Karpas-422 (cell line): ENCODE measurements around the gene LINS1. TPM values are rescaled to one million over a fixed set of nuclear protein-coding genes. Genes with fewer than 3 reads are reported as not detected.

Experiments
- DNase-seq: peaks from one replicate; pipeline ENCODE4 v3.0.0-alpha.2; 2015
- H2AFZ ChIP-seq: fragments of 200-600 bp; sonication (generic); 2 replicates; pipeline ENCODE4 v1.6.1; 2014; ENCODE audit warnings: antibody characterized with exemption, low read length, mixed read lengths
- H3K27ac ChIP-seq: fragments of 200-600 bp; sonication (generic); 2 replicates; pipeline ENCODE4 v1.5.1; 2014; ENCODE audit warnings: mild to moderate bottlenecking, low read length, moderate library complexity
- H3K27me3 ChIP-seq: fragments of 200-600 bp; sonication (generic); 2 replicates; pipeline ENCODE4 v1.6.1; 2014; ENCODE audit warnings: low read length, mixed read lengths
- H3K36me3 ChIP-seq: fragments of 200-600 bp; sonication (generic); 2 replicates; pipeline ENCODE4 v1.6.1; 2014; ENCODE audit warnings: low read length, mixed read lengths; ENCODE audit not compliant: insufficient read depth
- H3K4me1 ChIP-seq: fragments of 200-600 bp; sonication (generic); 2 replicates; pipeline ENCODE4 v1.6.1; 2014; ENCODE audit warnings: mild to moderate bottlenecking, low read length, mixed read lengths
- H3K4me2 ChIP-seq: fragments of 200-600 bp; sonication (generic); 2 replicates; pipeline ENCODE4 v1.6.1; 2014; ENCODE audit warnings: low read length, low read depth, mild to moderate bottlenecking; ENCODE audit not compliant: poor library complexity, severe bottlenecking
- H3K4me3 ChIP-seq: fragments of 200-600 bp; sonication (generic); 2 replicates; pipeline ENCODE4 v1.5.1; 2014; ENCODE audit warnings: mild to moderate bottlenecking, antibody characterized with exemption, low read length, mixed read lengths
- H3K79me2 ChIP-seq: fragments of 200-600 bp; sonication (generic); 2 replicates; pipeline ENCODE4 v1.6.1; 2014; ENCODE audit warnings: mild to moderate bottlenecking, low read length, mixed read lengths
- H3K9ac ChIP-seq: fragments of 200-600 bp; sonication (generic); 2 replicates; pipeline ENCODE4 v1.6.0; 2014; ENCODE audit warnings: low read length
- H3K9me2 ChIP-seq: fragments of 200-600 bp; sonication (generic), shearing (Covaris generic); replicated peaks from 2 replicates; pipeline ENCODE4 v1.6.0; 2014; ENCODE audit warnings: mild to moderate bottlenecking, low read length, moderate library complexity; ENCODE audit not compliant: insufficient read depth
- H3K9me3 ChIP-seq: fragments of 300-700, 200-600 bp; sonication (generic); 2 replicates; pipeline ENCODE4 v1.6.1; 2014; ENCODE audit warnings: low read length, mixed read lengths
- H4K20me1 ChIP-seq: fragments of 200-600 bp; sonication (generic); 2 replicates; pipeline ENCODE4 v1.6.1; 2014; ENCODE audit warnings: mild to moderate bottlenecking, antibody characterized with exemption, low read length, low read depth; ENCODE audit not compliant: insufficient read depth
- total RNA-seq: library from RNA; depleted of rRNA; stranded (reverse); fragments of >200 nt; shearing (Covaris generic); gene quantifications from 2 replicates; pipeline ENCODE4 v1.2.3, GENCODE V29; 2014; ENCODE audit warnings: low replicate concordance

The LINS1 gene
- total RNA-seq, 1 experiment from 2014 or later, result 31.7 TPM

- H3K4me1 ChIP-seq, result no peaks in the 10 kb centered on the region
- H3K4me2 ChIP-seq, result no peak overlapping the region
- H2AFZ ChIP-seq, result no peak overlapping the region
- H3K27me3 ChIP-seq, result no peaks in the 10 kb centered on the region
- H3K9me3 ChIP-seq, result peaks cover 37% of the 10 kb centered on the region
- no peak overlapping the region for H3K4me3 ChIP-seq
- H3K79me2 ChIP-seq, result peaks cover 93% of the 10 kb centered on the region
- no peaks in the 10 kb centered on the region for H3K9me2 ChIP-seq
- DNase-seq, result peak; percentile 66
- H3K9ac ChIP-seq, result no peak overlapping the region
- no peaks in the 10 kb centered on the region for H4K20me1 ChIP-seq
- H3K36me3 ChIP-seq, result peaks cover 12% of the 10 kb centered on the region
- H3K27ac ChIP-seq, result no peak overlapping the region
Observed at GRCh38 chr15:100588638-100589242, 13.2 kb downstream of the LINS1 start.

GRCh38 chr15:100580414-100580813, 21.6 kb downstream of the LINS1 start:
- no peaks in the 10 kb centered on the region for H3K9me3 ChIP-seq
- no peak overlapping the region for H3K4me2 ChIP-seq
- no peak overlapping the region for H3K4me3 ChIP-seq
- H3K79me2 ChIP-seq, result peaks cover 51% of the 10 kb centered on the region
- H3K27me3 ChIP-seq, result no peaks in the 10 kb centered on the region
- no peaks in the 10 kb centered on the region for H3K4me1 ChIP-seq
- H3K9ac ChIP-seq, result no peak overlapping the region
- H3K27ac ChIP-seq, result no peak overlapping the region
- no peaks in the 10 kb centered on the region for H3K9me2 ChIP-seq
- H4K20me1 ChIP-seq, result no peaks in the 10 kb centered on the region
- peaks cover 6% of the 10 kb centered on the region; the same call in 1 of the 2 replicates for H3K36me3 ChIP-seq
- no peak overlapping the region for H2AFZ ChIP-seq
- no peak for DNase-seq

GRCh38 chr15:100573526-100573925, 28.5 kb downstream of the LINS1 start:
- Histone ChIP-seq H3K36me3 (peaks cover 15% of the 10 kb centered on the region; the same call in 1 of the 2 replicates), H4K20me1 (no peaks in the 10 kb centered on the region), H3K27me3 (no peaks in the 10 kb centered on the region), H3K4me2 (no peak overlapping the region), H3K9ac (no peak overlapping the region), H3K9me2 (no peaks in the 10 kb centered on the region), H3K9me3 (no peaks in the 10 kb centered on the region), H3K79me2 (peaks cover 4% of the 10 kb centered on the region; the same call in 1 of the 2 replicates), H3K27ac (no peak overlapping the region), H3K4me1 (no peaks in the 10 kb centered on the region), H3K4me3 (no peak overlapping the region), H2AFZ (no peak overlapping the region)
- no peak for DNase-seq

- Histone ChIP-seq H3K79me2 (peaks cover 4% of the 10 kb centered on the region; the same call in 1 of the 2 replicates), H3K9me3 (no peaks in the 10 kb centered on the region), H3K4me1 (no peaks in the 10 kb centered on the region), H3K4me3 (no peak overlapping the region), H3K27me3 (no peaks in the 10 kb centered on the region), H2AFZ (no peak overlapping the region), H3K4me2 (no peak overlapping the region), H3K9ac (no peak overlapping the region), H4K20me1 (no peaks in the 10 kb centered on the region), H3K27ac (no peak overlapping the region), H3K9me2 (no peaks in the 10 kb centered on the region), H3K36me3 (peaks cover 15% of the 10 kb centered on the region; the same call in 1 of the 2 replicates)
- DNase-seq, result peak; percentile 81
Observed at GRCh38 chr15:100572362-100572983, 29.5 kb downstream of the LINS1 start.

GRCh38 chr15:100571592-100572167, 30.3 kb downstream of the LINS1 start:
- Histone ChIP-seq H3K36me3 (peaks cover 15% of the 10 kb centered on the region; the same call in 1 of the 2 replicates), H2AFZ (no peak overlapping the region), H3K9me2 (no peaks in the 10 kb centered on the region), H3K4me2 (no peak overlapping the region), H3K27ac (no peak overlapping the region), H3K9ac (no peak overlapping the region), H3K4me1 (no peaks in the 10 kb centered on the region), H3K27me3 (no peaks in the 10 kb centered on the region), H3K9me3 (no peaks in the 10 kb centered on the region), H4K20me1 (no peaks in the 10 kb centered on the region), H3K79me2 (peaks cover 4% of the 10 kb centered on the region; the same call in 1 of the 2 replicates), H3K4me3 (no peak overlapping the region)
- no peak for DNase-seq

GRCh38 chr15:100570735-100571313, 31.2 kb downstream of the LINS1 start:
- no peak overlapping the region for H3K27ac ChIP-seq
- no peak overlapping the region for H3K9ac ChIP-seq
- H3K9me2 ChIP-seq, result no peaks in the 10 kb centered on the region
- no peaks in the 10 kb centered on the region for H4K20me1 ChIP-seq
- H3K4me3 ChIP-seq, result no peak overlapping the region
- H2AFZ ChIP-seq, result no peak overlapping the region
- no peaks in the 10 kb centered on the region for H3K27me3 ChIP-seq
- peaks cover 4% of the 10 kb centered on the region; the same call in 1 of the 2 replicates for H3K79me2 ChIP-seq
- no peak overlapping the region for H3K4me2 ChIP-seq
- DNase-seq, result no peak
- peaks cover 15% of the 10 kb centered on the region; the same call in 1 of the 2 replicates for H3K36me3 ChIP-seq
- no peaks in the 10 kb centered on the region for H3K4me1 ChIP-seq
- no peaks in the 10 kb centered on the region for H3K9me3 ChIP-seq

- Histone ChIP-seq H3K4me3 (no peak overlapping the region), H3K79me2 (peaks cover 4% of the 10 kb centered on the region; the same call in 1 of the 2 replicates), H3K9ac (no peak overlapping the region), H3K9me2 (no peaks in the 10 kb centered on the region), H3K27ac (no peak overlapping the region), H3K9me3 (no peaks in the 10 kb centered on the region), H3K36me3 (peaks cover 15% of the 10 kb centered on the region; the same call in 1 of the 2 replicates), H3K27me3 (no peaks in the 10 kb centered on the region), H3K4me1 (no peaks in the 10 kb centered on the region), H3K4me2 (no peak overlapping the region), H2AFZ (no peak overlapping the region), H4K20me1 (no peaks in the 10 kb centered on the region)
- no peak for DNase-seq
Observed at GRCh38 chr15:100570275-100570674, 31.7 kb downstream of the LINS1 start.

- H3K36me3 ChIP-seq, result peaks cover 15% of the 10 kb centered on the region; the same call in 1 of the 2 replicates
- peaks cover 4% of the 10 kb centered on the region; the same call in 1 of the 2 replicates for H3K79me2 ChIP-seq
- peak; percentile 2 for DNase-seq
- H2AFZ ChIP-seq, result no peak overlapping the region
- H3K9me3 ChIP-seq, result no peaks in the 10 kb centered on the region
- no peak overlapping the region for H3K4me3 ChIP-seq
- H3K27me3 ChIP-seq, result no peaks in the 10 kb centered on the region
- H4K20me1 ChIP-seq, result no peaks in the 10 kb centered on the region
- H3K9me2 ChIP-seq, result no peaks in the 10 kb centered on the region
- H3K9ac ChIP-seq, result no peak overlapping the region
- no peaks in the 10 kb centered on the region for H3K4me1 ChIP-seq
- no peak overlapping the region for H3K4me2 ChIP-seq
- no peak overlapping the region for H3K27ac ChIP-seq
Observed at GRCh38 chr15:100569391-100569790, 32.6 kb downstream of the LINS1 start.
